GM08714 (cell line): ENCODE measurements around the gene TMEM89.

Source experiments
- H3K4me3 ChIP-seq: fragments of 200-500 bp; sonication (Bioruptor generic); 2 replicates; pipeline ENCODE4 v1.5.1; 2014; ENCODE audit warnings: mild to moderate bottlenecking, low read length, inconsistent platforms
- ZNF274 ChIP-seq: IDR thresholded peaks from 2 replicates; pipeline ENCODE4 v1.6.1; 2012; ENCODE audit warnings: mild to moderate bottlenecking, low read depth, low read length

Gene TMEM89

GRCh38 chr3:48633743-48634142, 12.2 kb upstream of the TMEM89 start:
- no peak overlapping the region for H3K4me3 ChIP-seq

GRCh38 chr3:48633256-48633655, 11.7 kb upstream of the TMEM89 start:
- TF ChIP-seq ZNF274: no peak
- H3K4me3 ChIP-seq: no peak overlapping the region

More at GRCh38 chr3:48633743-48634142, 12.2 kb upstream of the TMEM89 start:
- TF ChIP-seq ZNF274: no peak

GRCh38 chr3:48631516-48632448, 10.2 kb upstream of the TMEM89 start:
- no peak overlapping the region for H3K4me3 ChIP-seq
- no peak for TF ChIP-seq ZNF274

GRCh38 chr3:48630833-48631232, 9.3 kb upstream of the TMEM89 start:
- no peak overlapping the region for H3K4me3 ChIP-seq
- no peak for TF ChIP-seq ZNF274

- H3K4me3 ChIP-seq: no peak overlapping the region
- TF ChIP-seq ZNF274: no peak
These were observed 8.8 kb upstream of the TMEM89 start for GRCh38 chr3:48630407-48630806.

GRCh38 chr3:48629894-48630293, 8.3 kb upstream of the TMEM89 start:
- H3K4me3 ChIP-seq: no peak overlapping the region
- no peak for TF ChIP-seq ZNF274

- H3K4me3 ChIP-seq: no peak overlapping the region
- TF ChIP-seq ZNF274: no peak
These were observed 6.9 kb upstream of the TMEM89 start for GRCh38 chr3:48628277-48629017.

GRCh38 chr3:48625600-48625999, 4.0 kb upstream of the TMEM89 start:
- no peak for TF ChIP-seq ZNF274
- H3K4me3 ChIP-seq: no peak overlapping the region

GRCh38 chr3:48624767-48625166, 3.2 kb upstream of the TMEM89 start:
- TF ChIP-seq ZNF274: no peak
- H3K4me3 ChIP-seq: no peak overlapping the region

GRCh38 chr3:48623851-48624547, 2.4 kb upstream of the TMEM89 start:
- no peak for TF ChIP-seq ZNF274
- no peak overlapping the region for H3K4me3 ChIP-seq

GRCh38 chr3:48619541-48620524, 1.7 kb downstream of the TMEM89 start:
- TF ChIP-seq ZNF274: no peak
- no peak overlapping the region for H3K4me3 ChIP-seq

GRCh38 chr3:48617559-48617958, 4.0 kb downstream of the TMEM89 start:
- H3K4me3 ChIP-seq: no peak overlapping the region

GRCh38 chr3:48614044-48614443, 7.5 kb downstream of the TMEM89 start:
- no peak for TF ChIP-seq ZNF274
- H3K4me3 ChIP-seq: no peak overlapping the region

More at GRCh38 chr3:48617559-48617958, 4.0 kb downstream of the TMEM89 start:
- TF ChIP-seq ZNF274: no peak

- H3K4me3 ChIP-seq: no peak overlapping the region
- no peak for TF ChIP-seq ZNF274
These were observed 9.3 kb downstream of the TMEM89 start for GRCh38 chr3:48612309-48612708.
